VCaP (cell line): ENCODE data around the gene KCNJ5.

ENCODE experiments used
- H3K27ac ChIP-seq: fragments of 450-650 bp; 2 replicates; pipeline ENCODE4 v1.5.1; 2017
- TF ChIP-seq, protein P1 (sequence below): fragments of 450-650 bp; conservative IDR thresholded peaks from 2 replicates; pipeline ENCODE4 v1.5.1; 2017; ENCODE audit warnings: mild to moderate bottlenecking, moderate library complexity

The KCNJ5 gene

DNA sequence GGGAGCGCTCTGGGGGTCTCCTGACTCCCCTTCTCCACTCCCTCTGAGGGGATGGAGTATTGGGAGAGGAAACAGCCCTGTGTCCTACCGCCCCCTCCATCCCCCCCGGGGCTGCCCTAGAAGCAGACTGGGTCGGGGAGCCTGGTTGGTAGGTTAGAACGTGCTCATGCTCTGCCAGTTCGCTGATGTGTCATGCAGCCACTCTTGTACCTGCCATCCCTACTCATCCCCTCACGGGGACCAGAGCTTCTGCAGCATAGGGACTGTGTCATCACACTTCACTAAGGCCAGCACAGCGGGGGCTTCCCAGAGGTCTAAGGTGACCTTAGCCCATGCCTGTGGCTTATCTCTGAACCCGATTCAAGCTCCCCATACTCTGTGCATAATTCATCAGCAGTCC is 28.8 kb upstream of the KCNJ5 start:
- TF ChIP-seq, protein P1, sequence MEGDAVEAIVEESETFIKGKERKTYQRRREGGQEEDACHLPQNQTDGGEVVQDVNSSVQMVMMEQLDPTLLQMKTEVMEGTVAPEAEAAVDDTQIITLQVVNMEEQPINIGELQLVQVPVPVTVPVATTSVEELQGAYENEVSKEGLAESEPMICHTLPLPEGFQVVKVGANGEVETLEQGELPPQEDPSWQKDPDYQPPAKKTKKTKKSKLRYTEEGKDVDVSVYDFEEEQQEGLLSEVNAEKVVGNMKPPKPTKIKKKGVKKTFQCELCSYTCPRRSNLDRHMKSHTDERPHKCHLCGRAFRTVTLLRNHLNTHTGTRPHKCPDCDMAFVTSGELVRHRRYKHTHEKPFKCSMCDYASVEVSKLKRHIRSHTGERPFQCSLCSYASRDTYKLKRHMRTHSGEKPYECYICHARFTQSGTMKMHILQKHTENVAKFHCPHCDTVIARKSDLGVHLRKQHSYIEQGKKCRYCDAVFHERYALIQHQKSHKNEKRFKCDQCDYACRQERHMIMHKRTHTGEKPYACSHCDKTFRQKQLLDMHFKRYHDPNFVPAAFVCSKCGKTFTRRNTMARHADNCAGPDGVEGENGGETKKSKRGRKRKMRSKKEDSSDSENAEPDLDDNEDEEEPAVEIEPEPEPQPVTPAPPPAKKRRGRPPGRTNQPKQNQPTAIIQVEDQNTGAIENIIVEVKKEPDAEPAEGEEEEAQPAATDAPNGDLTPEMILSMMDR, result no peak
- H3K27ac ChIP-seq, result no peak overlapping the region

DNA sequence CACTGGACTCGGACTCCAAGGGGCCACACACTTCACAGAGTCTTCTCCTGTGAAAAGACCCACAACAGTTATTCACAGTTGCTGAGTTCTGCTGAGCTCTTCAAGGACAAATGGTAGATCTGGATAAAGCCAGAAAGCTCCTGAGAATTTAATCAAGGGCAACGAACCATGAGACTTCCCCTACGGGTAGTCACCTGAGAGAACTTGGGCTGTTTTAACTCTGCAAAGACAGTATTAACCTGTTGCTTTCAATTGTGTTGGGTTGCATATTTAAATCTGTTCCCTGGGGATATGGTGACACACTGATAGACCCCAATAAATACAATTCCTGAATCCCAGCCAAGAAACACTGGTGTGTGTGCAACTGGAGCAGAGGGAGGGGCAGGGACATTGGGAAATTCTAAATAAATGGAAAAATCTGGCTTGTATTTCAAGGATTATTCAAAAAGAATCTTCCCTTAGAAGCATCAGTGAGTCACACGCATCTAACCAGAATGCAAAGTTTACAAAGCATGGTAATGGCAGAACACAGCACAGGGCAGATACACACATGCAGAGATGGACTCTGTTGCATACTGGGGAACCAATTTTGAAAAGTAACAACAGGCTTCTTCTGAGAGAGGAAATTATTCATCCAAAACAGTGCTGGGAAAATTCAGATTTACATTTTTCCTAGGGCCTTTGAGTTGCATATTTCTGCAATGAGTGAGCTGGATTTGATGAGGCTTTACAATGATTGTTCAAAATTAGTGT is 28.1 kb upstream of the KCNJ5 start:
- TF ChIP-seq, protein P1, result no peak
- no peak overlapping the region for H3K27ac ChIP-seq

DNA sequence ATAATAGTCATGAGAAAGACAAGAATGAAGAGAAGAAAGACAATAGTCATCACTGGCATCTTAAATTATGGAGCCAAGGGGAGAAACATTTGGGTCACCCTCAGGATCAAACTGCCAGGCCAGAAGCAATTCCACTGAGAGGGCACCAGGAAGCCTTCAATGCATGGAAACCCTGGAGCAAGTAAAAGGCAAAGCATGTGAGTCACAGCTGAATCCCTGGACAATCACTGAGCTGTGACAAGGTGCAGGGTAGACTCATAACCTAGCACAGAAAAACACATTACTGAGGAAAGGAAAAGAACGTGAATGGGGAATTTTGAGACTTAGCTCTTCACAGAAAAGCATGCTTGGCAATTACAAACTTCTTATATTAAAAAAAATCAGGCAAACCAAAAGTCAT is 25.7 kb upstream of the KCNJ5 start:
- H3K27ac ChIP-seq, result no peak overlapping the region
- TF ChIP-seq, protein P1, result no peak

DNA sequence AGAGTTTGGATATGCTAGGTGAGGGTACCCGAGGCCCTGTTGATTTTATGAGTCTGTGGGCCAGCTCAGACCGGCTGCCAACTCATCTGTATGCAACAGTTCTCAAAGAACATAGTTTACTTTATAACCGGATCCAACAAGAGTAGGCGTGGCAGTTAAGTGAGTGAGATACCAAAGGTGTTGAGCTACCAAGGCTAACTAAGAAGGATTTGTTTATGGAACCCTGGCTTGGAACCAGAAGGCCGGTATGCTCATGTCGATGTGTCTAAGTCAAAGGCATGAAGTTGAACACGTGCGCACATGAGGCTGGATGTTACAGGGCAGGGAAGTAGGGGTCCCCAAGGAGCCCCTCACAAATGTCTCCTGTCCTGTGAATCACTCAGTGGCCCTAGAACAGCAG is 23.9 kb upstream of the KCNJ5 start, which contains the start of gene KCNJ1:
Gene KCNJ1, minus strand, starts transcription at position 20 of the 400 bp plus-strand sequence. CDS start 27,053 bp downstream, outside the sequence.
- no peak within 1 kb of the TSS for H3K27ac ChIP-seq
- TF ChIP-seq, protein P1, result no peak

DNA sequence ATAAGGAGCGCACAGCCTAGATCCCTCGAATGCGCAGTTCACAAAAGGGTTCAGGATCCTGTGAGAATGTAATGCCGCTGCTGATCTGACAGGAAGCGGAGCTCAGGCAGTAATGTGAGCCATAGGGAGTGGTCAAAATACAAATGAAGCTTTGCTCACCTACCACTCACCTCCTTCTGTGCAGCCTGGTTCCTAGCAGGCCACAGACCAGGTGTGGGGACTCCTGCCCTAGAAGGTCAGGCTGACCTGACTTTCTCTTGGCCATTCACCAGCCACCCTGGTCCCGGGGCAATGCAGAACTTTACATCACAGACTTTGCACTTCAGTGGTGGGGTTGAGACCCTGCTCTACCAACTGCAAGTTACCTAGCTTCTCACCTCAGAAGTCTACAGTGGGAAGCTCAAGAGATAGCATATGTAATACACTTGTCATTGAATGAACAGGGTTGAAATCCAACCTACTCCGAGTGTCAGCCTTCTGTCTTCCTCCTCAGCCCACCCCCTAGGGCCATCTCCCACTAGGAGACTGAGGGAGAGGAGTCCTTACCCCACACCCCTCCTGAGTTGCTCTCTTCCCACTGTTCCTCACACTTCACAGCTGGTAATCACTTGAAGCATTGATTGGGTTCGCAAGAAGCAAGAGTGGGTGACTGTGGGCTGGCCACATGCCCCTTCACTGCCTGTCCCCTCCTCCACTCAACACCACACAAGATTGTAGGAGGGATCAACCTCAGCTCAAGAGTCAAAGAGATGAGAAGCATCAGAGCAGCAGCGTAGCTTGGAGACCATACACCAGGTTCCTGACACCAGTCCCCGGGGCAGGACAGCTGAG is 22.1 kb upstream of the KCNJ5 start:
- TF ChIP-seq, protein P1, result no peak
- no peak overlapping the region for H3K27ac ChIP-seq

DNA sequence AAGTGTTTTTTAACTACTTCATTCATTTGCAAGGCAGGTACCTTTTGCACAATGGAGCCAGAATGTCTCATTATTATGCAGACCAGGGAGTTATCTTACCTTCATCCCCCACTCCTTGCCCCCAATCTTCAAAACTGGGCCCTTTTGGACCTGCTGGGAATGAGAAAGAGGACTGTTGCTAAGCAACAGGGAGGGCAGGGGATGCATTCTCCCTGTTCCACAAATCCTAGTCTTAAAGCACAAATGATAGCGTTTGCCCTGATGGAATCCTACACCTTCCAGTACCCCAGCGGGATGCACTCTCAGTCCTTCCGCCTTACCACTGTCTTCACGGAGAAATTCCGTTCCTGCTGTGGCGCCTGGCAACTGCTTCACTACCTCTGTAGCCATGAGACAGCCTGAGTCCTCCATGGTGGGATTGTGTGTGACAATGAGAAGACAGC is 20.0 kb upstream of the KCNJ5 start:
- H3K27ac ChIP-seq, result no peak overlapping the region
- TF ChIP-seq, protein P1, result no peak

DNA sequence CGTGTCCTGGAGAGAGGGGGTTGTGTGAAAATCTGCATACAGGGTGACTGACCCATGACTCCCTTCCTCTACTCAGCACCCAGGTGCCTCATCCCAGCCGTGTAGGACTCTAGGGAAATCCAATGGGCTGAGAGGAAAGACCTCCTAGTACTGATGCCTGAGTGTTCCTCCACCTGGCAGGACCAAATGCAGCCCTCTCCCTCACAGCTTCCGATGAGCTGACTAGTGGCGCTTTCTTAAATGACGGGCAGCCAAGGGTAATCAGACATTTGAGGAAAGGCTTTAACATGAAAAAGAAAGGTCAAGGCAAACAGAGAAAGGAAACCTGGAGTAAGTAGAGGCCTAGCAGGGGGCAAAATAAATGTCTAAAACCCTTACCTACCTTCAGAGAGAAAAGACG is 19.1 kb upstream of the KCNJ5 start:
- no peak overlapping the region for H3K27ac ChIP-seq

More for the DNA sequence above, 19.1 kb upstream of the KCNJ5 start:
- TF ChIP-seq, protein P1, result no peak
